ENCODE data around the gene TSN. TPM values are rescaled to one million over a fixed set of nuclear protein-coding genes. Genes with fewer than 3 reads are reported as not detected.
"Not testable (repeated sequence)": the region's sequence is repeated elsewhere in the genome, so short reads cannot be mapped to it uniquely, and the experiment has no call there.

Gene TSN
- total and polyA plus RNA-seq, 10 donors, result 18.2 to 48.3 (median 40.1) TPM

DNA sequence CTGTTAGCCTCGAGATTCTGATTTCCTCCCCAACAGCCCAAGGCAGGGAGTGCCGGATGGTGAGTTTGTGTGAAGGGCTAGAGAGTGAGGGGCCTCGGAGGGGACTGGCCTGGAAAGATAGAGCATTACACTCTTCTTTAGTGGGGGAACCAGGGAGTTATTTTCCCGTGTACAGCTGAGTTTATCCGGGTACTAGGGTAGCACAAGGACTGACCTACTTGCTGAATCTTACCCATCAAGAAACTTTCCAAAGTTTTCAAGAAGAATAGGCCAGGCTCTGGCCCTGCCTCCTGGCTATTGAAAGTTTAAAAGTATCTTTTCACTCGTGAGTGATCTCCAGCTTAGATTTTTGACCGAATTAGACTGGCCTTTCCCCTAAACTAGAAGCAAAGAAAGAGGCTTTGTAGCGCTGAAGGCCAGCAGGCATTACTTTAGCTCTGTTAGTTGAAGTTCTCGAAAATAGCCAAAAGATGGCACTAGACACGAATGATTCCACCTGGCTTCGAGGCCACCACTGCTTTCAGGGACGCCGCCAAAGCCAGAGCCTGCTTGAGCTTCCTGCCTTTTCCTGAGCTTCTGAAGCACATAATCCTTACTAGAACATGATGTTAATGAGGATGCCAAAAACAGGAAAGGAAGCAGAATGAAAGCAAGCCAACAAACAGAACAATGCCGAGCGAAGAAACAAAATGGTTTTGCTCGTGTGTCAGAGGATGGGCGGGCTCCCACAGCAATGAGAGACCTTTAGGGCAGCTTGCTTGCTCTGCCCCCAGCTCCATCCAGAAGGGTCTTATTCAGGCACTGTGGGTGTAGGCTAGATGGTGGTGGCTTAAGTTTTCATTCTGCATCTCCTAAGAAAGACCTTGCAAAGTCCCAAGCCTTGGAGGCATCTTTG is 55.8 kb downstream of the TSN start:
- H3K36me3 ChIP-seq, result no peaks in the 10 kb centered on the region
- intact Hi-C loops (cut with DNase I; ENCODE audit: low total_unique reads), result no loop called here
- peaks cover 0 to 3% (median 0%) of the 10 kb centered on the region in 7 donors for H3K27me3 ChIP-seq (replicated peaks in 1 of 7)
- H3K4me3 ChIP-seq, result no peak overlapping the region
- H3K27ac ChIP-seq, result peak overlapping the region in 6 of 8 donors; percentile 14 to 69 (median 45)
- TF ChIP-seq, protein P1, sequence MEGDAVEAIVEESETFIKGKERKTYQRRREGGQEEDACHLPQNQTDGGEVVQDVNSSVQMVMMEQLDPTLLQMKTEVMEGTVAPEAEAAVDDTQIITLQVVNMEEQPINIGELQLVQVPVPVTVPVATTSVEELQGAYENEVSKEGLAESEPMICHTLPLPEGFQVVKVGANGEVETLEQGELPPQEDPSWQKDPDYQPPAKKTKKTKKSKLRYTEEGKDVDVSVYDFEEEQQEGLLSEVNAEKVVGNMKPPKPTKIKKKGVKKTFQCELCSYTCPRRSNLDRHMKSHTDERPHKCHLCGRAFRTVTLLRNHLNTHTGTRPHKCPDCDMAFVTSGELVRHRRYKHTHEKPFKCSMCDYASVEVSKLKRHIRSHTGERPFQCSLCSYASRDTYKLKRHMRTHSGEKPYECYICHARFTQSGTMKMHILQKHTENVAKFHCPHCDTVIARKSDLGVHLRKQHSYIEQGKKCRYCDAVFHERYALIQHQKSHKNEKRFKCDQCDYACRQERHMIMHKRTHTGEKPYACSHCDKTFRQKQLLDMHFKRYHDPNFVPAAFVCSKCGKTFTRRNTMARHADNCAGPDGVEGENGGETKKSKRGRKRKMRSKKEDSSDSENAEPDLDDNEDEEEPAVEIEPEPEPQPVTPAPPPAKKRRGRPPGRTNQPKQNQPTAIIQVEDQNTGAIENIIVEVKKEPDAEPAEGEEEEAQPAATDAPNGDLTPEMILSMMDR (IDR thresholded peaks at IDR 0.05 in 8 of 11, conservative IDR thresholded peaks at IDR 0.05 in 3 of 11), result peak in 10 of 11 experiments; percentile 11 to 64 (median 52)
- peak in 1 of 3 donors; percentile 24 for TF ChIP-seq POLR2AphosphoS5 (IDR thresholded peaks at IDR 0.05)
- no peak for TF ChIP-seq POLR2A (IDR thresholded peaks at IDR 0.05)
- peak; percentile 79 for DNase-seq
- H3K9me3 ChIP-seq, result no peaks in the 10 kb centered on the region
- 33 to 44% (median 38%) methylated on average over 17 of the region's 17 CpGs for WGBS, 5 donors
- H3K4me1 ChIP-seq, result peaks cover 0 to 6% (median 1%) of the 10 kb centered on the region in 6 donors

DNA sequence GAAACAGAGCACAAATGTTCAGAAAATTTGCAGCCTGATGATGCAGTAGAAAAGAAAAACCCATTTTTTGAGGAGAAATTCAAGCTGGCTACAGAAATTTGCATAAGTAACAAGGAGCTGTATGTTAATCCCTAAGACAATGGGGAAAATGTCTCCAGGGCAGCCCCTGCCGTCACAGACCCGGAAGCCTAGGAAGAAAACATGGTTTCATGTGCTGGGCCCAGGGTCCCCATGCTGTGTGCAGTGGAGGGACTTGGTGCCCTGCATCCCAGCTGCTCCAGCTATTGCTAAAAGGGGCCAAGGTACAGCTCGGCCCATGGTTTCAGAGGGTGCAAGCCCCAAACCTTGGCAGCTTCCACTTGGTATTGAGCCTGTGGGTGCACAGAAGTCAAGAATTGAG is 57.6 kb downstream of the TSN start:
- H3K4me3 ChIP-seq; H3K27me3 ChIP-seq (replicated peaks in 1 of 7); H3K9me3 ChIP-seq; H3K4me1 ChIP-seq; intact Hi-C loops (cut with DNase I; ENCODE audit: low total_unique reads); DNase-seq; H3K27ac ChIP-seq; H3K36me3 ChIP-seq: not testable (repeated sequence)
- WGBS, 5 donors, result 86 to 96% (median 95%) methylated on average over 3 of the region's 3 CpGs

DNA sequence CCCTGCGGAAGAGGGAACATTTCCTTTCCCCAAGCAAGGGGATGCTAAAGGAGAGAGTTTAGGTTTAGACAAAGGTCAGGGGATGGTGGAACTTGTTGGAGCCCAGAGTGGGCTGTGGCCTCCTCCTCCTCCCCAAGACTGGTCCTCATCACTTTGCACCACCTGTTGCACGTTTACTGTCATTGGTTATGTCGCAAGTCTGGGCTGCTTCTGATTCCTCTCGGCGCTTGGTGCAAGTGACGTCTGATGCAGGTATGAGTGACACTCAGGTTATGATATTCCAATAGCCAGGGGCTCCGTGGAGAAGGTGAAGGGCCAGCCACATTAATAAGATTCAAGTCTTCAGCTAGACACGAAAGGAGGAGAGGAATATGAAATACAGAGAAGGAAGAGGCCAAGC is 59.8 kb downstream of the TSN start:
- Histone ChIP-seq H3K4me1 (peaks cover 0 to 6% (median 1%) of the 10 kb centered on the region in 6 donors), H3K36me3 (no peaks in the 10 kb centered on the region), H3K27ac (no peak overlapping the region), H3K27me3 (replicated peaks in 1 of 7) (peaks cover 0 to 4% (median 0%) of the 10 kb centered on the region in 7 donors), H3K9me3 (peaks cover 0 to 6% (median 0%) of the 10 kb centered on the region in 8 donors), H3K4me3 (no peak overlapping the region)
- WGBS, 5 donors, result 74 to 89% (median 81%) methylated on average over 8 of the region's 8 CpGs
- intact Hi-C loops (cut with DNase I; ENCODE audit: low total_unique reads), result no loop called here
- no peak for TF ChIP-seq POLR2A (IDR thresholded peaks at IDR 0.05)
- TF ChIP-seq, protein P1 (IDR thresholded peaks at IDR 0.05 in 8 of 11, conservative IDR thresholded peaks at IDR 0.05 in 3 of 11), result no peak
- DNase-seq, result no peak

DNA sequence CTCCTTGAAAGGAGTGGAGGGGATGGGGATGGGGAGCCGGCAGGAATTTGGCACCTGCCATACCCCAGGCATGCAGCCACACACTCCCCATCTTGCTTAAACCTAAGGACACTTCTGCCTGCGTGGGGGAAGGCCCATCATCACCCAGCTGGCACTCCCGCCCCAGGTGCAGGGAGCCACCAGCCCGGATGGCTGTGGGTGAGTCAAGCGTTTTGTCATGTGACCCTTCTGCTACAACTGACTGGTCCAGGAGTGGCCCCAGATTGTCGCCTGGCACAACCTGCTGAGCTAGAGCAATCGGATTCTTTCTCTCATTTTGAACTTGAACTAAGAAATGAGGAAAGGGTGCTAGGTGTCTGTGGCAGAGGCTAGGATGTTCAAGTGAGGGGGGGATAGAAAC is 61.3 kb downstream of the TSN start:
- Histone ChIP-seq H3K4me3 (no peak overlapping the region), H3K9me3 (peaks cover 0 to 6% (median 0%) of the 10 kb centered on the region in 8 donors), H3K36me3 (no peaks in the 10 kb centered on the region), H3K27ac (no peak overlapping the region), H3K27me3 (replicated peaks in 1 of 7) (peaks cover 0 to 4% (median 0%) of the 10 kb centered on the region in 7 donors), H3K4me1 (peaks cover 0 to 1% (median 0%) of the 10 kb centered on the region in 6 donors)
- intact Hi-C loops (cut with DNase I; ENCODE audit: low total_unique reads), result no loop called here
- TF ChIP-seq POLR2AphosphoS5 (IDR thresholded peaks at IDR 0.05) (no peak), POLR2A (IDR thresholded peaks at IDR 0.05) (no peak)
- TF ChIP-seq, protein P1 (IDR thresholded peaks at IDR 0.05 in 8 of 11, conservative IDR thresholded peaks at IDR 0.05 in 3 of 11), result no peak
- WGBS, 5 donors, result 75 to 94% (median 81%) methylated on average over 3 to 7 of the region's 7 CpGs
- DNase-seq, result no peak

DNA sequence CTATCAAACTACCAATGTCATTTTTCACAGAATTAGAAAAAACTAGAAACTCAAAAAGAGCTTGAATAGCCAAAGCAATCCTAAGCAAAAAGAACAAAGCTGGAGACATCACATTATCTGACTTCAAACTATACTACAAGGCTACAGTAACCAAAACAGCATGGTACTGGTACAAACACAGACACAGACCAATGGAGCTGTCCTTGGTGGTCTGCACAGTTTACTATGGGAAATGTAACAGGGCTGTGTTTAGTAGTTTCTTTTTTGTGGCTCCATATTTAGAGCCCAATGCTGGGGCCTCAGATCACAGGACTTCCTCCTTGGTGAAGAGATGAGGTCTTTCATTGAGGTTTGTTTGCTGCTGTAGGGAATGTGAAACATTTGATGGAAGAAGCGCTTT is 61.9 kb downstream of the TSN start:
- H3K4me3 ChIP-seq; H3K27me3 ChIP-seq (replicated peaks in 1 of 7); H3K4me1 ChIP-seq; H3K36me3 ChIP-seq; DNase-seq; H3K9me3 ChIP-seq; intact Hi-C loops (cut with DNase I; ENCODE audit: low total_unique reads); H3K27ac ChIP-seq: not testable (repeated sequence)
- WGBS, 5 donors, result 100% methylated on average over 1 of the region's 1 CpG

All from spleen (tissue), 11 donors.